Measurements from ENCODE around the gene DAB2IP.

DAB2IP gene

GRCh38 chr9:121780177-121781040, 129.0 kb downstream of the DAB2IP start:
- Histone ChIP-seq H3K27ac (ENCODE audit: low read depth, low read length) (no peak overlapping the region), H3K9ac (ENCODE audit: low read length) (no peak overlapping the region), H3F3A (ENCODE audit: insufficient read depth) (no peaks in the 10 kb centered on the region), H3K79me2 (ENCODE audit: insufficient read depth, low read length) (no peaks in the 10 kb centered on the region), H3K4me2 (ENCODE audit: low read depth, low read length, poor library complexity, severe bottlenecking) (no peak overlapping the region), H3K27me3 (ENCODE audit: low read length) (no peaks in the 10 kb centered on the region), H3K9me3 (ENCODE audit: insufficient read depth, low read length) (no peaks in the 10 kb centered on the region), H3K9me2 (replicated peaks; ENCODE audit: insufficient read depth, low read length) (no peaks in the 10 kb centered on the region), H3K36me3 (ENCODE audit: low read length) (no peaks in the 10 kb centered on the region), H2AFZ (ENCODE audit: low read depth, low read length, severe bottlenecking) (no peak overlapping the region), H3K4me3 (ENCODE audit: insufficient read depth, low read length, poor library complexity, severe bottlenecking) (no peak overlapping the region), H4K20me1 (ENCODE audit: low read depth, low read length) (no peaks in the 10 kb centered on the region)
- no peak for TF ChIP-seq EZH2phosphoT487 (conservative IDR thresholded peaks at IDR 0.05; ENCODE audit: low read length)
- TF ChIP-seq CTCF (IDR thresholded peaks at IDR 0.05; ENCODE audit: insufficient read depth, low read length, poor library complexity, severe bottlenecking): no peak

DNA sequence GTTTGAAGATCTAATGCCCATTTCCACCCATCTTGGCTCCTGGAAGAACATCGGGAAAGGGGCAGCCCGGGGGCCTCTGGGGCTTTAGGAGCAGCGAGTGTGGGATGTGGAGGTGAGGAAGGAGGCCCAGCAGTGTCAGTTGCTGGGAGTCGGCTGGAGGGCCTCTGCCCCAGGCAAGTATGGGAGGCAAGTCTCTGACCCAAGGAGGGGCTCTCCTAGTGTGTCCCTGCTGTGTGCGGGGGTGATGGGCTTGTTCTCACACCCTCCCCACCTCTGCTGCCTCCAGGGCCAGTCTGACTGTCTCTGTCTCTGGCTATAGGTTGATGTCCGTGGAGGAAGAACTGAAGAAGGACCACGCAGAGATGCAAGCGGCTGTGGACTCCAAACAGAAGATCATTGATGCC, 129.7 kb downstream of the DAB2IP start:
- no peaks in the 10 kb centered on the region for H4K20me1 ChIP-seq (ENCODE audit: low read depth, low read length)
- no peak overlapping the region for H3K9ac ChIP-seq (ENCODE audit: low read length)
- no peak overlapping the region for H3K27ac ChIP-seq (ENCODE audit: low read depth, low read length)
- no peak overlapping the region for H3K4me2 ChIP-seq (ENCODE audit: low read depth, low read length, poor library complexity, severe bottlenecking)
- H3F3A ChIP-seq (ENCODE audit: insufficient read depth): no peaks in the 10 kb centered on the region
- H3K9me2 ChIP-seq (replicated peaks; ENCODE audit: insufficient read depth, low read length): no peaks in the 10 kb centered on the region
- TF ChIP-seq CTCF (IDR thresholded peaks at IDR 0.05; ENCODE audit: insufficient read depth, low read length, poor library complexity, severe bottlenecking): no peak
- TF ChIP-seq EZH2phosphoT487 (conservative IDR thresholded peaks at IDR 0.05; ENCODE audit: low read length): no peak
- H3K79me2 ChIP-seq (ENCODE audit: insufficient read depth, low read length): no peaks in the 10 kb centered on the region
- no peak overlapping the region for H2AFZ ChIP-seq (ENCODE audit: low read depth, low read length, severe bottlenecking)
- no peaks in the 10 kb centered on the region for H3K36me3 ChIP-seq (ENCODE audit: low read length)
- no peaks in the 10 kb centered on the region for H3K27me3 ChIP-seq (ENCODE audit: low read length)
- H3K4me3 ChIP-seq (ENCODE audit: insufficient read depth, low read length, poor library complexity, severe bottlenecking): no peak overlapping the region
- H3K9me3 ChIP-seq (ENCODE audit: insufficient read depth, low read length): no peaks in the 10 kb centered on the region

DNA sequence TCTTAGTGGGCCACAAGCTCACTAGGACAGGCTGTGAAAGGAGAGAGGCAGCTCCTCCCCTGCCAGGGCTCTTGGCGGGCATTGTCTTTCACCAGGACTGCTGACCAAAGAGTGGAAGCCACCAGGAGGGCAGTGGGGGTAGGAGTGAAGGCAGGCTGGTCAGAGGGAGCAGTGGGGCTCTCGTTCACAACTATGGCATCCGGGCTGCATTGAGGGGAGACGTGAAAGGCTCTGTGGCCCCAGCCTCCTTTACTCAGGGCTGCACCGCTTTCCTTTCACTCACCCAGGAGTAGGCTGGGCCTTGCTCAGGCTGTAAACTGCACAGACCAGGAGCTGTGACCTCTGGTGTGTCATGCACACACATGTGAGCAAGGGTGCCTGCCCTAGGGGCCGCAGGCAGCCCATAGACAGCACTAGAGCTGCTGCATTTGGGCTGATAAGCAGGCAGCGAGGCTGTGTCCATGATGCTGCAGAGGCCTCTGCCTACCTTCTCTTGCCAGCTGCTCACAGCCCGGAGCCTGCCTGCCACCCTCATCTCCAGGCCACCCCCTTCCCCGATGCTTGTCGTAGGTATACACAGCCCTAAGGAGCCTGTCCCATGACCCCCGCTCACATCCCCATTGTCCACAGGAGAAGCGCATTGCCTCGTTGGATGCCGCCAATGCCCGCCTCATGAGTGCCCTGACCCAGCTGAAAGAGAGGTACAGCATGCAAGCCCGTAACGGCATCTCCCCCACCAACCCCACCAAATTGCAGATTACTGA, 130.4 kb downstream of the DAB2IP start:
- Histone ChIP-seq H3K27me3 (ENCODE audit: low read length) (no peaks in the 10 kb centered on the region), H3K4me2 (ENCODE audit: low read depth, low read length, poor library complexity, severe bottlenecking) (no peak overlapping the region), H4K20me1 (ENCODE audit: low read depth, low read length) (no peaks in the 10 kb centered on the region), H3K36me3 (ENCODE audit: low read length) (no peaks in the 10 kb centered on the region), H3K9me2 (replicated peaks; ENCODE audit: insufficient read depth, low read length) (no peaks in the 10 kb centered on the region), H3F3A (ENCODE audit: insufficient read depth) (no peaks in the 10 kb centered on the region), H3K9ac (ENCODE audit: low read length) (no peak overlapping the region), H3K27ac (ENCODE audit: low read depth, low read length) (no peak overlapping the region), H3K4me3 (ENCODE audit: insufficient read depth, low read length, poor library complexity, severe bottlenecking) (no peak overlapping the region), H3K9me3 (ENCODE audit: insufficient read depth, low read length) (no peaks in the 10 kb centered on the region), H3K79me2 (ENCODE audit: insufficient read depth, low read length) (no peaks in the 10 kb centered on the region), H2AFZ (ENCODE audit: low read depth, low read length, severe bottlenecking) (no peak overlapping the region)
- TF ChIP-seq CTCF (IDR thresholded peaks at IDR 0.05; ENCODE audit: insufficient read depth, low read length, poor library complexity, severe bottlenecking) (no peak), EZH2phosphoT487 (conservative IDR thresholded peaks at IDR 0.05; ENCODE audit: low read length) (no peak)
